ENCODE measurements around the gene HMBS. TPM values are rescaled to one million over a fixed set of nuclear protein-coding genes. Genes with fewer than 3 reads are reported as not detected.

Gene HMBS
- total and polyA plus RNA-seq, 2 experiments from 2014 or later = 101 to 107 TPM

GRCh38 chr11:119091966-119092879, 7.5 kb downstream of the HMBS start (continued):
- TF ChIP-seq ZNF462 (CRISPR knock-in tag; IDR thresholded peaks at IDR 0.05) (no peak), EZH2phosphoT487 (IDR thresholded peaks at IDR 0.05; ENCODE audit: unreplicated experiment) (no peak)

- Histone ChIP-seq H3K27me3 (ENCODE audit: insufficient read depth) (no peaks in the 10 kb centered on the region), H3F3A (replicated peaks; ENCODE audit: low read depth) (peaks cover 40% of the 10 kb centered on the region), H2AFZ (no peak overlapping the region), H3K9me2 (ENCODE audit: insufficient read depth) (no peaks in the 10 kb centered on the region), H4K20me1 (replicated peaks; ENCODE audit: insufficient read depth) (peaks cover 29% of the 10 kb centered on the region; the same call in 1 of the 2 replicates), H3K27ac (ENCODE audit: low read depth) (peak overlapping the region; percentile 85), H3K4me3 (peak overlapping the region; percentile 96), H3K36me3 (ENCODE audit: insufficient read depth) (peaks cover 11% of the 10 kb centered on the region), H3K79me2 (replicated peaks; ENCODE audit: insufficient read depth) (peaks cover 34% of the 10 kb centered on the region), H3K4me2 (peak overlapping the region; percentile 100), H3K4me1 (ENCODE audit: insufficient read depth) (peaks cover 14% of the 10 kb centered on the region; the same call in 1 of the 2 replicates)
- H3K27ac Mint-ChIP-seq = peak overlapping the region; percentile 95
- no peak for DNase-seq (ENCODE audit: low spot score)
- H3K9me3 Mint-ChIP-seq = no peaks in the 10 kb centered on the region; the same call in 2 of the 3 replicates
- no peak for TF ChIP-seq CREB1 (CRISPR knock-in tag; IDR thresholded peaks at IDR 0.05; ENCODE audit: low read depth)
- no peak for TF ChIP-seq EZH2 (IDR thresholded peaks at IDR 0.05; ENCODE audit: low read depth, unreplicated experiment)
- no peak for TF ChIP-seq NANOG (IDR thresholded peaks at IDR 0.05; ENCODE audit: borderline replicate concordance)
- TF ChIP-seq STAT1 (IDR thresholded peaks at IDR 0.05; ENCODE audit: unreplicated experiment) = no peak
- TF ChIP-seq ETS1 (IDR thresholded peaks at IDR 0.05) = no peak
- peak; percentile 35; the same call in 1 of the 2 replicates for TF ChIP-seq POLR2AphosphoS5 (IDR thresholded peaks at IDR 0.05; ENCODE audit: low read depth)
- H3K4me3 Mint-ChIP-seq = peak overlapping the region; percentile 96
- peaks cover 10% of the 10 kb centered on the region for H3K4me1 Mint-ChIP-seq
- H3K27me3 Mint-ChIP-seq (ENCODE audit: insufficient read depth, low read depth, poor library complexity) = peaks cover 27% of the 10 kb centered on the region
- ATAC-seq = no peak
- H3K36me3 Mint-ChIP-seq (ENCODE audit: low read depth) = peaks cover 74% of the 10 kb centered on the region
These were observed 8.5 kb downstream of the HMBS start for GRCh38 chr11:119092880-119093842.

All from GM23338 (cell line).